Endodermal cell (in vitro differentiated cells): Measurements from ENCODE around the gene CXCL17. TPM values are rescaled to one million over a fixed set of nuclear protein-coding genes. Genes with fewer than 3 reads are reported as not detected.

Experiments used
- DNase-seq: peaks from one replicate; pipeline ENCODE4 v3.0.0-alpha.2; 2017
- H3K27ac ChIP-seq: 2 replicates; pipeline ENCODE4 v1.5.1; 2013; ENCODE audit warnings: mild to moderate bottlenecking, low read depth, low read length, moderate library complexity
- H3K27me3 ChIP-seq: 2 replicates; pipeline ENCODE4 v1.6.1; 2013; ENCODE audit warnings: mild to moderate bottlenecking, low read length, moderate library complexity; ENCODE audit not compliant: insufficient read depth, control insufficient read depth, poor library complexity, severe bottlenecking
- H3K36me3 ChIP-seq: 2 replicates; pipeline ENCODE4 v1.7.0; 2013; ENCODE audit warnings: mild to moderate bottlenecking, low read length, moderate library complexity; ENCODE audit not compliant: control insufficient read depth, insufficient read depth
- H3K4me1 ChIP-seq: one replicate; pipeline ENCODE4 v1.7.0; 2013; ENCODE audit warnings: low read length; ENCODE audit not compliant: control insufficient read depth, insufficient read depth
- H3K4me3 ChIP-seq: 2 replicates; pipeline ENCODE4 v1.5.1; 2013; ENCODE audit warnings: mild to moderate bottlenecking, low read length, moderate library complexity
- H3K9ac ChIP-seq: 2 replicates; pipeline ENCODE4 v1.6.1; 2013; ENCODE audit warnings: mild to moderate bottlenecking, low read length, moderate library complexity; ENCODE audit not compliant: poor library complexity, severe bottlenecking; ENCODE audit errors: extremely low read depth
- H3K9me3 ChIP-seq: 2 replicates; pipeline ENCODE4 v1.6.1; 2013; ENCODE audit warnings: mild to moderate bottlenecking, low read length, moderate library complexity; ENCODE audit not compliant: control insufficient read depth
- H3K27ac Mint-ChIP-seq: 2 replicates; pipeline ENCODE4 v1.8.0; 2020; ENCODE audit warnings: mixed read lengths
- H3K27me3 Mint-ChIP-seq: 2 replicates; pipeline ENCODE4 v1.8.0; 2021; ENCODE audit warnings: mild to moderate bottlenecking, mixed read lengths; ENCODE audit not compliant: insufficient read depth
- H3K36me3 Mint-ChIP-seq: 2 replicates; pipeline ENCODE4 v1.8.0; 2020; ENCODE audit warnings: low read depth, mixed read lengths
- H3K4me1 Mint-ChIP-seq: 2 replicates; pipeline ENCODE4 v1.8.0; 2020; ENCODE audit warnings: mixed read lengths
- H3K4me3 Mint-ChIP-seq: 2 replicates; pipeline ENCODE4 v1.8.0; 2020; ENCODE audit warnings: mild to moderate bottlenecking, moderate library complexity, mixed read lengths
- H3K9me3 Mint-ChIP-seq: 2 replicates; pipeline ENCODE4 v1.8.0; 2020; ENCODE audit warnings: mild to moderate bottlenecking, mixed read lengths
- CTCF ChIP-seq: fragments of 200-600 bp; sonication (generic); conservative IDR thresholded peaks from 2 replicates; pipeline ENCODE4 v1.5.0; 2021; ENCODE audit warnings: antibody characterized with exemption, mild to moderate bottlenecking
- WGBS, 2 experiments: methylation state at CpG; one replicate each; pipeline versions ENCODE4 v1.1.5 to v1.1.7; 2013; ENCODE audit warnings: missing lambda C conversion rate in 2 of 2, mixed read lengths in 1 of 2; ENCODE audit not compliant: insufficient coverage in 1 of 2, insufficient read length in 1 of 2; 5-methylcytosine and 5-hydroxymethylcytosine counted together
- total RNA-seq, 2 donors: library from RNA; stranded (reverse); fragmentation: NEBNext Ultra II Directional in 1 of 2; extraction: Animal tissue kit (Norgen Biotek cat#: 25700) in 1 of 2; gene quantifications; 2 replicates in 1 of 2; 3 replicates in 1 of 2; pipeline ENCODE4 v1.2.1, GENCODE V29; 2021

Gene CXCL17
- total RNA-seq, 2 donors from 2014 or later = 0.37 TPM; not detected in 1

- DNase-seq = no peak
- Mint-ChIP-seq H3K27me3 (peaks cover 10% of the 10 kb centered on the region), H3K27ac (no peak overlapping the region)
Measured at GRCh38 chr19:42436006-42436405, 6.7 kb downstream of the CXCL17 start.

DNA sequence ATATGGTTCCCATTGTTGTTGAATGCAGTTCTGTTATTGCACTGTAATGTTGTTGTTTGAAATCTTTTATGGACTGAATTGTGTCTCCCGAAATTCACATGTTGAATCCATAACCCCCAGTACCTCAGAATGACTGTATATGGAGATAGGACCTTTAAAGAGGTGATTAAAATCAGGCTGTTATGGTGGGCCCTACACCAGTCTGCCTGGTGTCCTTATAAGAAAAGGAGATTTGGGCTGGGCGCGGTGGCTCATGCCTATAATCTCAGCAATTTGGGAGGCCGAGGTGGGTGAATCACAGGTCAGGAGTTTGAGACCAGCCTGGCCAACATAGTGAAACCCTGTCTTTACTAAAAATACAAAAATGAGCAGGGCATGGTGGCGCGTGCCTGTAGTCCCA lies 7.4 kb downstream of the CXCL17 start:
- Histone ChIP-seq H3K36me3 (no peaks in the 10 kb centered on the region), H3K27ac (no peak overlapping the region), H3K9ac (no peak overlapping the region), H3K4me1 (no peaks in the 10 kb centered on the region), H3K4me3 (no peak overlapping the region), H3K9me3 (no peaks in the 10 kb centered on the region), H3K27me3 (no peaks in the 10 kb centered on the region)
- Mint-ChIP-seq H3K27me3 (peaks cover 8% of the 10 kb centered on the region), H3K4me3 (no peak overlapping the region), H3K9me3 (no peaks in the 10 kb centered on the region), H3K27ac (no peak overlapping the region), H3K36me3 (no peaks in the 10 kb centered on the region), H3K4me1 (peaks cover 10% of the 10 kb centered on the region)
- 93 to 100% methylated on average over 3 to 6 of the region's 6 CpGs for WGBS, 2 experiments
- no peak for DNase-seq
- TF ChIP-seq CTCF = no peak

More at GRCh38 chr19:42436006-42436405, 6.7 kb downstream of the CXCL17 start:
- H3K9me3 Mint-ChIP-seq = no peaks in the 10 kb centered on the region
- Histone ChIP-seq H3K9me3 (no peaks in the 10 kb centered on the region), H3K4me1 (no peaks in the 10 kb centered on the region), H3K27ac (no peak overlapping the region), H3K4me3 (no peak overlapping the region), H3K36me3 (no peaks in the 10 kb centered on the region), H3K27me3 (no peaks in the 10 kb centered on the region), H3K9ac (no peak overlapping the region)
- TF ChIP-seq CTCF = no peak
- WGBS, 2 experiments = 83 to 90% methylated on average over 2 to 3 of the region's 3 CpGs
- H3K4me3 Mint-ChIP-seq = no peak overlapping the region
- peaks cover 17% of the 10 kb centered on the region for H3K4me1 Mint-ChIP-seq
- H3K36me3 Mint-ChIP-seq = no peaks in the 10 kb centered on the region

DNA sequence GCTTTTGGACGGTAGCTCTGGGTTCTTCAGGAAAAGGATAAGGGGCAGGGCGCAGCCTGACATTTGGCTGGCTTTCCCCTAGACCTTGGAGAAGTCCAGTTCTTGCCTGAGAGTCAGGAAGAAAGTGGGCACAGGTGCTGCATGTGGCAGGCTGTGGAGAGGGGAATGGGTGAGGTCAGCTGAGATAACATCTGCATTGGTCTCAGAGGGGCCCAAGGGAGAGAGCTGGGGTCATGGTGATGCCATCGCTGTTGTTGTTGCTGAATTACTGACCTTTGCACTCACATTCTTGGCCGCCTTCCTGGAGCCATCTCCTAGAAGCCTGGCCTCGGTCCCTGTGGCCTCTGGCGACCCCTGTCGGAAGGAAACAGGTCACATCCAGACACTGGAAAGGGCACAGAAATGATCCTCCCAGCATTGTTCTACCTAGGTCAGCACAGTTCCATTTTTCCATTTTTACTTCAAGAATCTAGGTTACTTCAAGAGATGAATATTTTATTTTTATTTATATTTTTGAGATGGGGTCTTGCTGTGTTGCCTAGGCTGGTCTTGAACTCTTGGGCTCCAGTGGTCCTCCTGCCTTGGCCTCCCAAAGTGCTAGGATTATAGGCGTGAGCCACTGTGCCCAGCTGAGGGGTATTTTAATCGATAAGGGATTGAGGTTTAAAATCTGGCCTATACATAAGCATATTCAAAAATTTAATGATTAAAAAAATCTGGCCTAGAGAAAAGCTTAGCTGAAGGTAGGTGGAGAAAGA lies 9.1 kb downstream of the CXCL17 start:
- H3K27ac ChIP-seq = no peak overlapping the region
- Mint-ChIP-seq H3K9me3 (no peaks in the 10 kb centered on the region), H3K4me1 (peaks cover 11% of the 10 kb centered on the region), H3K4me3 (no peak overlapping the region), H3K36me3 (no peaks in the 10 kb centered on the region), H3K27me3 (peaks cover 10% of the 10 kb centered on the region), H3K27ac (peak overlapping the region; percentile 84)
- DNase-seq = peak; percentile 93
- H3K4me3 ChIP-seq = no peak overlapping the region
- no peaks in the 10 kb centered on the region for H3K9me3 ChIP-seq
- TF ChIP-seq CTCF = peak; percentile 93
- no peaks in the 10 kb centered on the region for H3K36me3 ChIP-seq
- H3K4me1 ChIP-seq = no peaks in the 10 kb centered on the region
- H3K27me3 ChIP-seq = no peaks in the 10 kb centered on the region
- no peak overlapping the region for H3K9ac ChIP-seq
- WGBS, 2 experiments = 27 to 43% methylated on average over 6 to 9 of the region's 9 CpGs
